Activated naive CD4-positive, alpha-beta T cell (primary cell): ENCODE measurements around the gene MYL12B.
"Not testable (repeated sequence)": the region's sequence is repeated elsewhere in the genome, so short reads cannot be mapped to it uniquely, and the experiment has no call there.

Experiments used
- DNase-seq, 4 experiments: peaks; one replicate each; lab custom pipeline; 2025; lab: John Stamatoyannopoulos, UW

Gene MYL12B

GRCh38 chr18:3297025-3297984 is 35.4 kb downstream of the MYL12B start:
- peak; percentile 77 to 88 (median 80) for DNase-seq

GRCh38 chr18:3304832-3305231 is 42.9 kb downstream of the MYL12B start:
- no peak for DNase-seq

GRCh38 chr18:3305354-3305762 is 43.4 kb downstream of the MYL12B start:
- DNase-seq = no peak

GRCh38 chr18:3305933-3306332 is 44.0 kb downstream of the MYL12B start:
- DNase-seq = no peak

- DNase-seq = no peak
Measured at GRCh38 chr18:3306391-3306790, 44.5 kb downstream of the MYL12B start.

- no peak for DNase-seq
Measured at GRCh38 chr18:3313685-3314084, 51.8 kb downstream of the MYL12B start.

- not testable (repeated sequence) for DNase-seq
Measured at GRCh38 chr18:3315344-3315743, 53.4 kb downstream of the MYL12B start.

GRCh38 chr18:3319399-3319798 is 57.5 kb downstream of the MYL12B start:
- no peak for DNase-seq

GRCh38 chr18:3319894-3320454 is 58.0 kb downstream of the MYL12B start:
- DNase-seq = no peak

GRCh38 chr18:3321133-3321812 is 59.3 kb downstream of the MYL12B start:
- DNase-seq = no peak

- no peak for DNase-seq
Measured at GRCh38 chr18:3323900-3324299, 62.0 kb downstream of the MYL12B start.
